GM12878 (cell line): ENCODE data around the gene CACNG4. TPM values are rescaled to one million over a fixed set of nuclear protein-coding genes. Genes with fewer than 3 reads are reported as not detected.

Experiments used
- ATAC-seq: fragments of 200-7000 bp; cut with Tn5 transposase; 3 replicates; pipeline ENCODE4 v1.9.1; 2020; ENCODE audit warnings: mild to moderate bottlenecking, moderate library complexity
- BruUV-seq: library from RNA; stranded (reverse); fragments of 400-500 nt; replicated peaks from 2 replicates; lab custom pipeline; 2021; lab: Mats Ljungman, UMichigan
- CTCF ChIA-PET: fragments of 300-600 bp; sonication (Branson Sonifier 250); formaldehyde crosslinking; extraction: SDS; loops from one replicate; lab custom pipeline; 2021; ENCODE audit warnings: inconsistent platforms; lab: Yijun Ruan, JAX
- POLR2A ChIA-PET: fragments of 350-600 bp; formaldehyde crosslinking; extraction: SDS; loops from one replicate; lab custom pipeline; 2021; ENCODE audit warnings: inconsistent platforms; lab: Charles Lee
- RAD21 ChIA-PET: fragments of 300-600 bp; sonication (Branson Sonifier 250); formaldehyde crosslinking; loops from one replicate; lab custom pipeline; 2023; ENCODE audit warnings: antibody characterized with exemption; ENCODE audit not compliant: unreplicated experiment; lab: Charles Lee
- SMC1A ChIA-PET: fragments of 300-600 bp; sonication (Branson Sonifier 250); formaldehyde crosslinking; loops from one replicate; lab custom pipeline; 2023; ENCODE audit not compliant: unreplicated experiment, uncharacterized antibody; lab: Charles Lee
- DNase-seq: peaks from one replicate; pipeline ENCODE4 v3.0.0-alpha.2; 2011; ENCODE audit warnings: low read depth, low spot score
- FAIRE-seq: peaks from 3 replicates; lab custom pipeline; 2011; peaks lifted over from hg19 to GRCh38; lab: Jason Lieb, UNC
- H2AFZ ChIP-seq: 2 replicates; pipeline ENCODE4 v1.6.0; 2011; ENCODE audit warnings: low read depth, low read length, control low read depth; ENCODE audit not compliant: control insufficient read depth
- H3K27ac ChIP-seq: 2 replicates; pipeline ENCODE4 v1.5.1; 2011; ENCODE audit warnings: control low read depth; ENCODE audit not compliant: control insufficient read depth, insufficient read depth
- H3K27me3 ChIP-seq, 2 experiments: replicated peaks in 1 of 2; 2 replicates each; pipeline versions ENCODE4 v1.6.0 to v1.6.1; 2011; ENCODE audit warnings: low read length in 1 of 2; ENCODE audit not compliant: control insufficient read depth in 2 of 2, insufficient read depth in 2 of 2
- H3K36me3 ChIP-seq, 2 experiments: 2 replicates each; pipeline ENCODE4 v1.5.1; 2011; ENCODE audit warnings: low read length in 1 of 2; ENCODE audit not compliant: control insufficient read depth in 2 of 2, insufficient read depth in 2 of 2
- H3K4me1 ChIP-seq: 2 replicates; pipeline ENCODE4 v1.6.1; 2011; ENCODE audit warnings: mild to moderate bottlenecking, low read length, moderate library complexity, mixed read lengths; ENCODE audit not compliant: control insufficient read depth, insufficient read depth
- H3K4me2 ChIP-seq: 2 replicates; pipeline ENCODE4 v1.6.0; 2011; ENCODE audit warnings: control low read depth; ENCODE audit not compliant: control insufficient read depth, insufficient read depth
- H3K4me3 ChIP-seq: fragments of 200-600 bp; sonication (generic); 2 replicates; pipeline ENCODE4 v1.5.1; 2016
- H3K79me2 ChIP-seq: 2 replicates; pipeline ENCODE4 v1.6.0; 2011; ENCODE audit warnings: low read length; ENCODE audit not compliant: control insufficient read depth, insufficient read depth
- H3K9ac ChIP-seq: 2 replicates; pipeline ENCODE4 v1.8.0; 2011; ENCODE audit warnings: low read length, control low read depth, mixed read lengths; ENCODE audit not compliant: control insufficient read depth, insufficient read depth
- H3K9me3 ChIP-seq: replicated peaks from 3 replicates; pipeline ENCODE4 v1.5.1; 2011; ENCODE audit warnings: mild to moderate bottlenecking, low read length; ENCODE audit not compliant: control insufficient read depth, insufficient read depth
- H4K20me1 ChIP-seq: 2 replicates; pipeline ENCODE4 v1.6.0; 2011; ENCODE audit not compliant: control insufficient read depth, insufficient read depth
- ATF7 ChIP-seq: fragments of 450-650 bp; IDR thresholded peaks from 2 replicates; pipeline ENCODE4 v1.6.1; 2016; ENCODE audit warnings: low read depth, mild to moderate bottlenecking
- E2F4 ChIP-seq: IDR thresholded peaks from 2 replicates; pipeline ENCODE4 v1.6.1; 2012; ENCODE audit warnings: low read depth, low read length, improper control_type of control experiment
- GABPA ChIP-seq: IDR thresholded peaks from 2 replicates; pipeline ENCODE4 v1.6.1; 2014; ENCODE audit warnings: antibody characterized with exemption, low read depth, mild to moderate bottlenecking, inconsistent platforms
- HCFC1 ChIP-seq: fragments of 150-350 bp; IDR thresholded peaks from 2 replicates; pipeline ENCODE4 v1.6.1; 2014; ENCODE audit warnings: low read length
- ZBTB40 ChIP-seq: fragments of 450-650 bp; IDR thresholded peaks from 2 replicates; pipeline ENCODE4 v1.6.1; 2016; ENCODE audit warnings: mild to moderate bottlenecking, moderate library complexity, borderline replicate concordance
- WGBS: methylation state at CpG from one replicate; pipeline ENCODE4 v1.1.6; 2016; ENCODE audit warnings: low lambda C conversion rate; ENCODE audit not compliant: insufficient replicate concordance, insufficient coverage; ENCODE audit errors: missing lambda C conversion rate; 5-methylcytosine and 5-hydroxymethylcytosine counted together
- in situ Hi-C: fragments of 300-500 bp; cut with MboI; formaldehyde crosslinking; loops from 9 replicates; pipeline ENCODE4 v1.14.3; 2018; ENCODE audit warnings: mixed read lengths
- intact Hi-C: fragments of 100-400 bp; cut with micrococcal nuclease; formaldehyde crosslinking; loops from one replicate; pipeline ENCODE4 v1.14.2; 2022; ENCODE audit not compliant: unreplicated experiment
- polyA plus RNA-seq, 11 experiments: library from polyadenylated mRNA; depleted of rRNA in 4 of 11; unstranded in 6 of 11; stranded (reverse) in 5 of 11; fragments of >200 nt; fragmentation: Nextera tagmentation in 4 of 11; fragmentation: Illumina TruSeq in 1 of 11; extraction: Ambion mirVana in 4 of 11; extraction: Trizol in 1 of 11; gene quantifications; 1 replicate in 1 of 11; 2 replicates in 10 of 11; pipeline versions ENCODE4 v1.2.1 to v1.2.3, GENCODE V29; 2011 to 2016; ENCODE audit warnings: inconsistent platforms in 2 of 11, missing spikeins in 2 of 11, low read depth in 1 of 11
- total RNA-seq, 4 experiments: library from RNA; depleted of rRNA in 3 of 4; stranded (reverse); fragments of >200 nt in 3 of 4; fragmentation: Illumina TruSeq in 1 of 4; extraction: Trizol in 1 of 4; gene quantifications; 2 replicates each; pipeline versions ENCODE4 v1.2.1 to v1.2.3, GENCODE V29; 2013 to 2021
- TF ChIP-seq, protein P1 (sequence below): fragments of 450-650 bp; IDR thresholded peaks from 2 replicates; pipeline ENCODE4 v1.6.1; 2016; ENCODE audit warnings: mild to moderate bottlenecking
- TF ChIP-seq, protein P2 (sequence below): fragments of 450-650 bp; conservative IDR thresholded peaks from 2 replicates; pipeline ENCODE4 v1.6.1; 2017; ENCODE audit warnings: mild to moderate bottlenecking, moderate library complexity

CACNG4 gene
- total and polyA plus RNA-seq, 10 of the 15 experiments (the other 5 are each of a cell fraction or from before 2014, with no cell fraction given) = 0.08 TPM; not detected in 8

DNA sequence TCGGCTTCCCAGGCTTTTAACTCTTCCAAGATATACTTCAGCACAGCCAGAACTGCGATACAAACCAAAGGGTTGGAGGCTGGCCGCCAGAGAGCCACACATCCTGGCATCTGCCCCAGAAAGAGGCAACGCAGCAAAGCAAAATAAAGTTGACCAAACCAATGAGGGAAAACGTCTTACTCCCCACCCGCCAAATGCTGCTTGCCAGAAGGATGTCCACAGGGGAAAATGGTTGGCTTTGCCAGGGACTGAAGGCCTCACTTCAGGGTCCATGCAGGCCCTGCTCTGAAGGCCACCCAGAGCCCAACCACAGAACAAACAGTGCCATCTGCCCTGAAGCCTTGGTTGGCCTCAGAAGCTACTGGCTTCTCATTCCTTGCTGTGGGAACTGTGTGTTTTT is 94.9 kb downstream of the CACNG4 start (continued):
- TF ChIP-seq ZBTB40 (no peak), ATF7 (no peak), HCFC1 (no peak), GABPA (no peak)
- TF ChIP-seq, protein P1, sequence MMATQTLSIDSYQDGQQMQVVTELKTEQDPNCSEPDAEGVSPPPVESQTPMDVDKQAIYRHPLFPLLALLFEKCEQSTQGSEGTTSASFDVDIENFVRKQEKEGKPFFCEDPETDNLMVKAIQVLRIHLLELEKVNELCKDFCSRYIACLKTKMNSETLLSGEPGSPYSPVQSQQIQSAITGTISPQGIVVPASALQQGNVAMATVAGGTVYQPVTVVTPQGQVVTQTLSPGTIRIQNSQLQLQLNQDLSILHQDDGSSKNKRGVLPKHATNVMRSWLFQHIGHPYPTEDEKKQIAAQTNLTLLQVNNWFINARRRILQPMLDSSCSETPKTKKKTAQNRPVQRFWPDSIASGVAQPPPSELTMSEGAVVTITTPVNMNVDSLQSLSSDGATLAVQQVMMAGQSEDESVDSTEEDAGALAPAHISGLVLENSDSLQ = no peak
- TF ChIP-seq, all 136 proteins: peak for 0

DNA sequence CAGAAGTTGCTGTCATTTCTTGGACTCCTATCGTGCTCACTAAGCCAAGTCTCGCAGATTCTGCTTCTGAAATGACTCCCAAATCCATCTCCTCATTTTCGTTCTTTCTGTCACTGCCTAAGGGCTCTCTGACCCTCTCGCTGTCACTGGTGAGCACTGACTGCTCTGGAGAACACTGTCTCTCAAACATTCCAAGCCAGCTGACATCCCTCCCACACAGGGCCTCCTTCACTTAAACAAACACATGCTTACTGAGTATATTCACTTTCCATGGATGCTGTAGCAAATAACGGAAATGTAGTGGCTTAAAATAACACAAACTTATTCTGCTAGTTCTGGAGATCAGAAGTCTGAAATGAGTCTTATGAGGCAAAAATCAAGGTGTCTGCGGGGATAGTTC is 98.6 kb downstream of the CACNG4 start:
- Histone ChIP-seq H3K4me2 (no peak overlapping the region), H2AFZ (no peak overlapping the region), H3K4me1 (no peaks in the 10 kb centered on the region), H4K20me1 (no peaks in the 10 kb centered on the region), H3K4me3 (no peak overlapping the region), H3K27ac (no peak overlapping the region), H3K27me3 (no peaks in the 10 kb centered on the region), H3K9ac (no peak overlapping the region), H3K36me3 (no peaks in the 10 kb centered on the region), H3K79me2 (no peaks in the 10 kb centered on the region), H3K9me3 (no peaks in the 10 kb centered on the region)
- in situ Hi-C loops = no loop called here
- ChIA-PET SMC1A (interaction anchor here (1.0 kb wide), 1 partner anchor 13 kb away, joined by 3 read pairs; no protein-coding TSS in a partner anchor), CTCF (interaction anchor here (1.3 kb wide), 1 partner anchor 13 kb away, joined by 4 read pairs; no protein-coding TSS in a partner anchor), POLR2A (no interaction called here), RAD21 (no interaction called here)
- intact Hi-C loops = no loop called here
- DNase-seq (no peak), FAIRE-seq (no peak), ATAC-seq (no peak)
- BruUV-seq = no TSS peak
- 76% methylated on average over 6 of the region's 6 CpGs for WGBS
- no peak for TF ChIP-seq E2F4
- TF ChIP-seq, protein P2, sequence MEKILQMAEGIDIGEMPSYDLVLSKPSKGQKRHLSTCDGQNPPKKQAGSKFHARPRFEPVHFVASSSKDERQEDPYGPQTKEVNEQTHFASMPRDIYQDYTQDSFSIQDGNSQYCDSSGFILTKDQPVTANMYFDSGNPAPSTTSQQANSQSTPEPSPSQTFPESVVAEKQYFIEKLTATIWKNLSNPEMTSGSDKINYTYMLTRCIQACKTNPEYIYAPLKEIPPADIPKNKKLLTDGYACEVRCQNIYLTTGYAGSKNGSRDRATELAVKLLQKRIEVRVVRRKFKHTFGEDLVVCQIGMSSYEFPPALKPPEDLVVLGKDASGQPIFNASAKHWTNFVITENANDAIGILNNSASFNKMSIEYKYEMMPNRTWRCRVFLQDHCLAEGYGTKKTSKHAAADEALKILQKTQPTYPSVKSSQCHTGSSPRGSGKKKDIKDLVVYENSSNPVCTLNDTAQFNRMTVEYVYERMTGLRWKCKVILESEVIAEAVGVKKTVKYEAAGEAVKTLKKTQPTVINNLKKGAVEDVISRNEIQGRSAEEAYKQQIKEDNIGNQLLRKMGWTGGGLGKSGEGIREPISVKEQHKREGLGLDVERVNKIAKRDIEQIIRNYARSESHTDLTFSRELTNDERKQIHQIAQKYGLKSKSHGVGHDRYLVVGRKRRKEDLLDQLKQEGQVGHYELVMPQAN = no peak
